Osteocyte (in vitro differentiated cells): Measurements from ENCODE around the gene BANK1. TPM values are rescaled to one million over a fixed set of nuclear protein-coding genes. Genes with fewer than 3 reads are reported as not detected.

Experiments
- DNase-seq: peaks from one replicate; pipeline ENCODE4 v3.0.0; 2021; ENCODE audit warnings: mixed read lengths; ENCODE audit not compliant: unreplicated experiment; ENCODE audit errors: extremely low spot score
- H3K27ac Mint-ChIP-seq: one replicate; pipeline ENCODE4 v1.8.0; 2021; ENCODE audit warnings: mild to moderate bottlenecking, mixed read lengths; ENCODE audit not compliant: unreplicated experiment
- H3K27me3 Mint-ChIP-seq: one replicate; pipeline ENCODE4 v1.8.0; 2021; ENCODE audit warnings: mixed read lengths; ENCODE audit not compliant: unreplicated experiment
- H3K36me3 Mint-ChIP-seq: one replicate; pipeline ENCODE4 v1.8.0; 2021; ENCODE audit warnings: mixed read lengths; ENCODE audit not compliant: unreplicated experiment
- H3K4me1 Mint-ChIP-seq: one replicate; pipeline ENCODE4 v1.8.0; 2021; ENCODE audit warnings: mixed read lengths; ENCODE audit not compliant: unreplicated experiment
- H3K4me3 Mint-ChIP-seq: one replicate; pipeline ENCODE4 v1.8.0; 2021; ENCODE audit warnings: mild to moderate bottlenecking, moderate library complexity, mixed read lengths; ENCODE audit not compliant: unreplicated experiment
- H3K9me3 Mint-ChIP-seq: one replicate; pipeline ENCODE4 v1.8.0; 2021; ENCODE audit warnings: mixed read lengths; ENCODE audit not compliant: unreplicated experiment
- CTCF ChIP-seq: fragments of 200-600 bp; sonication (generic); IDR thresholded peaks from 2 replicates; pipeline ENCODE4 v1.5.0; 2021; ENCODE audit warnings: antibody characterized with exemption, mild to moderate bottlenecking, moderate library complexity
- total RNA-seq: library from RNA; stranded (reverse); gene quantifications from 2 replicates; pipeline ENCODE4 v1.2.1, GENCODE V29; 2021

Gene BANK1
- total RNA-seq, 1 donor from 2014 or later = 1.0 TPM

GRCh38 chr4:102008711-102009110 lies 218.2 kb downstream of the BANK1 start:
- Mint-ChIP-seq H3K4me1 (peaks cover 20% of the 10 kb centered on the region), H3K27ac (peak overlapping the region; percentile 78), H3K9me3 (no peaks in the 10 kb centered on the region), H3K4me3 (no peak overlapping the region), H3K27me3 (no peaks in the 10 kb centered on the region), H3K36me3 (no peaks in the 10 kb centered on the region)
- TF ChIP-seq CTCF = no peak
- no peak for DNase-seq

DNA sequence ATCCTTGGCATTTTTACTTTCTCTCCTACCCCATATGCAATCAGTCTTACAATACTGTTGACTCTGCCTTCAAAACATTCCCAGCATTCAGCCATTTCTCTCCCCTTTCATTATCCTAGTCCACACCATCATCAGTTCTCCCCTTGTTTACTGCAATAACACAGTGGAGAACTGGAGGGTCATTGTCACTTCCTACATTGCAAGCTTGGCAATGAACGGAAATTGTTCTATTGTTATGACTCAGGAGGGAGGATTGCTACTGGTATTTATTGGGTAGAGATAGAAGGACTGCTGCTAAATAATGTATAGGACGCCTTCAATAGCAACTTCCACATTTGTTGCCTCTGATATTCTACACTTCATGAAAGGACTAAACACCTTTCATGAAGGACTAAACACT lies 231.8 kb downstream of the BANK1 start:
- TF ChIP-seq CTCF = no peak
- no peak for DNase-seq
- Mint-ChIP-seq H3K36me3 (no peaks in the 10 kb centered on the region), H3K27ac (no peak overlapping the region), H3K4me1 (no peaks in the 10 kb centered on the region), H3K4me3 (no peak overlapping the region), H3K9me3 (no peaks in the 10 kb centered on the region), H3K27me3 (peaks cover 13% of the 10 kb centered on the region)

- no peaks in the 10 kb centered on the region for H3K9me3 Mint-ChIP-seq
- no peak for DNase-seq
- TF ChIP-seq CTCF = no peak
- peaks cover 7% of the 10 kb centered on the region for H3K27me3 Mint-ChIP-seq
- no peaks in the 10 kb centered on the region for H3K4me1 Mint-ChIP-seq
- no peaks in the 10 kb centered on the region for H3K36me3 Mint-ChIP-seq
- no peak overlapping the region for H3K4me3 Mint-ChIP-seq
- H3K27ac Mint-ChIP-seq = no peak overlapping the region
These were observed 237.4 kb downstream of the BANK1 start for GRCh38 chr4:102027961-102028360.

GRCh38 chr4:102031406-102031805 lies 240.9 kb downstream of the BANK1 start:
- H3K4me1 Mint-ChIP-seq = no peaks in the 10 kb centered on the region
- no peaks in the 10 kb centered on the region for H3K27me3 Mint-ChIP-seq
- no peak for DNase-seq
- TF ChIP-seq CTCF = no peak
- H3K9me3 Mint-ChIP-seq = no peaks in the 10 kb centered on the region
- no peaks in the 10 kb centered on the region for H3K36me3 Mint-ChIP-seq
- H3K4me3 Mint-ChIP-seq = no peak overlapping the region
- H3K27ac Mint-ChIP-seq = no peak overlapping the region

- Mint-ChIP-seq H3K4me3 (no peak overlapping the region), H3K36me3 (no peaks in the 10 kb centered on the region), H3K4me1 (no peaks in the 10 kb centered on the region), H3K27me3 (peaks cover 5% of the 10 kb centered on the region), H3K27ac (no peak overlapping the region), H3K9me3 (no peaks in the 10 kb centered on the region)
- no peak for DNase-seq
- TF ChIP-seq CTCF = no peak
These were observed 245.5 kb downstream of the BANK1 start for GRCh38 chr4:102036016-102036415.
